CD4-positive, alpha-beta memory T cell (primary cell): ENCODE results near the gene DDX39B. TPM values are rescaled to one million over a fixed set of nuclear protein-coding genes. Genes with fewer than 3 reads are reported as not detected.
"Not testable (repeated sequence)": the region's sequence is repeated elsewhere in the genome, so short reads cannot be mapped to it uniquely, and the experiment has no call there.

Experiments
- CTCF ChIA-PET: fragments of 350-600 bp; sonication (Branson Sonifier 250); formaldehyde crosslinking; loops from one replicate; lab custom pipeline; 2021; ENCODE audit warnings: inconsistent platforms; ENCODE audit not compliant: partially characterized antibody; lab: Charles Lee
- POLR2A ChIA-PET: fragments of 350-600 bp; sonication (Branson Sonifier 250); formaldehyde crosslinking; loops from one replicate; lab custom pipeline; 2021; ENCODE audit not compliant: partially characterized antibody; lab: Charles Lee
- DNase-seq, 5 donors: peaks; one replicate each; pipeline versions ENCODE4 v3.0.0 to v3.0.0-alpha.2; 2020 to 2022; ENCODE audit warnings: mixed read lengths in 1 of 5
- H3K27ac ChIP-seq: one replicate; pipeline ENCODE4 v1.7.0; 2013; ENCODE audit warnings: low read depth, low read length
- H3K27me3 ChIP-seq: 2 replicates; pipeline ENCODE4 v1.7.0; 2013; ENCODE audit warnings: mild to moderate bottlenecking, low read length, moderate library complexity; ENCODE audit not compliant: insufficient read depth
- H3K36me3 ChIP-seq: 2 replicates; pipeline ENCODE4 v1.7.0; 2013; ENCODE audit warnings: mild to moderate bottlenecking, low read length, moderate library complexity; ENCODE audit not compliant: insufficient read depth
- H3K4me1 ChIP-seq: 2 replicates; pipeline ENCODE4 v1.7.0; 2013; ENCODE audit warnings: mild to moderate bottlenecking, low read length, moderate library complexity; ENCODE audit not compliant: insufficient read depth
- H3K4me3 ChIP-seq, 2 donors: one replicate each; pipeline ENCODE4 v1.7.0; 2013; ENCODE audit warnings: low read length in 2 of 2, mild to moderate bottlenecking in 1 of 2
- H3K9me3 ChIP-seq, 2 donors: one replicate each; pipeline ENCODE4 v1.7.0; 2013; ENCODE audit warnings: low read length in 2 of 2, control low read depth in 1 of 2; ENCODE audit not compliant: control insufficient read depth in 1 of 2
- H3K27ac Mint-ChIP-seq, 7 donors: one replicate each; pipeline ENCODE4 v1.8.0; 2020 to 2021; ENCODE audit warnings: mixed read lengths in 7 of 7, mild to moderate bottlenecking in 6 of 7, inconsistent platforms in 3 of 7, moderate library complexity in 3 of 7
- H3K27me3 Mint-ChIP-seq, 2 donors: one replicate each; pipeline ENCODE4 v1.8.0; 2020 to 2021; ENCODE audit warnings: mixed read lengths in 2 of 2
- H3K36me3 Mint-ChIP-seq, 2 donors: one replicate each; pipeline ENCODE4 v1.8.0; 2020 to 2021; ENCODE audit warnings: mixed read lengths in 2 of 2, inconsistent platforms in 1 of 2, mild to moderate bottlenecking in 1 of 2
- H3K4me1 Mint-ChIP-seq, 4 donors: one replicate each; pipeline ENCODE4 v1.8.0; 2020 to 2021; ENCODE audit warnings: mixed read lengths in 4 of 4, mild to moderate bottlenecking in 1 of 4
- H3K4me3 Mint-ChIP-seq, 8 donors: one replicate each; pipeline ENCODE4 v1.8.0; 2020 to 2021; ENCODE audit warnings: mixed read lengths in 8 of 8, mild to moderate bottlenecking in 7 of 8, moderate library complexity in 6 of 8, inconsistent platforms in 3 of 8
- H3K9me3 Mint-ChIP-seq, 8 donors: one replicate each; pipeline ENCODE4 v1.8.0; 2020 to 2021; ENCODE audit warnings: mixed read lengths in 8 of 8, mild to moderate bottlenecking in 5 of 8, inconsistent platforms in 3 of 8, moderate library complexity in 1 of 8
- intact Hi-C: fragments of 100-400 bp; cut with micrococcal nuclease; formaldehyde crosslinking; loops from one replicate; pipeline ENCODE4 v1.15.1; 2023
- polyA plus RNA-seq, 2 donors: library from polyadenylated mRNA; unstranded; fragments of 300-500 nt; fragmentation: Illumina TruSeq; gene quantifications; one replicate each; pipeline ENCODE4 v1.2.3, GENCODE V29; 2021
- total RNA-seq, 2 experiments: library from RNA; stranded (reverse); gene quantifications; one replicate each; pipeline ENCODE4 v1.2.3, GENCODE V29; 2021

DDX39B gene
- total and polyA plus RNA-seq, 4 experiments from 2014 or later, result 65.6 to 737 (median 412) TPM

- Mint-ChIP-seq H3K36me3 (peaks cover 4 to 16% of the 10 kb centered on the region in 2 donors), H3K27me3 (no peaks in the 10 kb centered on the region), H3K27ac (peak overlapping the region; percentile 28 to 94 (median 66)), H3K4me3 (peak overlapping the region in 6 of 8 donors; percentile 9 to 30 (median 17)), H3K9me3 (no peaks in the 10 kb centered on the region), H3K4me1 (peaks cover 37 to 62% (median 51%) of the 10 kb centered on the region in 4 donors)
- Histone ChIP-seq H3K9me3 (no peaks in the 10 kb centered on the region), H3K4me3 (no peak overlapping the region), H3K27ac (no peak overlapping the region), H3K4me1 (peaks cover 55% of the 10 kb centered on the region), H3K36me3 (no peaks in the 10 kb centered on the region), H3K27me3 (no peaks in the 10 kb centered on the region)
- no peak for DNase-seq
- intact Hi-C loops, result no loop called here
- POLR2A ChIA-PET, result interaction anchor here (0.9 to 52.5 kb wide), 2 partner anchors 9 to 26 kb away, joined by 3 to 3597 read pairs; partner anchors contain the start of genes LST1, LTA, LTB and NCR3
- CTCF ChIA-PET, result interaction anchor here (1.1 to 35.1 kb wide), 4 partner anchors 10 to 42 kb away, joined by 3 to 1152 read pairs (median 299); partner anchors contain the start of genes ATP6V1G2, LST1, LTB and NCR3
These were observed 14.5 kb upstream of the DDX39B start for GRCh38 chr6:31556307-31556706.

DNA sequence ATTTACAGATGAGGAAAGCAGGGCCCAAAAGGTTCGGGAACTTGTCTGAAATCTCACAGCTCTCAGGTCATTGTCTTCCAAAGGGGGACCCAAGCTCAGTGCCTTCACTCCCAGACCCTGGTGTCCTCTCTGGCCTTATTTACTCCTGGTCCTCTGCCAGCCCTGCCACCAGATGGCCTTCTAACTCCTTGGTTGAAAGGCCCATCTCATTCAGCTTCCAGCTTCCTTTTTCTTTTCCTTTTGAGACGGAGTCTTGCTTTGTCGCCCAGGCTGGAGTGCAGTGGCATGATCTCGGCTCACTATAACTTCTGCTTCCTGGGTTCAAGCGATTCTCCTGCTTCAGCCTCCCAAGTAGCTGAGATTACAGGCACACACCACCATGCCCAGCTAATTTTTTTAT lies 9.6 kb upstream of the DDX39B start:
- H3K4me1 Mint-ChIP-seq, result peaks cover 21 to 48% (median 33%) of the 10 kb centered on the region in 4 donors
- intact Hi-C loops, result loop anchor here (1.0 kb wide), 2 partner anchors 30 to 47 kb away; no protein-coding TSS in a partner anchor

GRCh38 chr6:31548544-31548873 lies 6.7 kb upstream of the DDX39B start:
- intact Hi-C loops, result loop anchor here (5.0 kb wide), 1 partner anchor 409 kb away; the partner anchor contains the start of genes NELFE and SKIC2
- peaks cover 20 to 37% (median 28%) of the 10 kb centered on the region in 4 donors for H3K4me1 Mint-ChIP-seq
- no peaks in the 10 kb centered on the region for H3K27me3 Mint-ChIP-seq
- CTCF ChIA-PET, result interaction anchor here (0.8 to 35.1 kb wide), 9 partner anchors 9 to 282 kb away, joined by 3 to 1152 read pairs (median 7); partner anchors contain the start of genes LST1, LTB, NCR3 and TNF
- peak overlapping the region; percentile 70 to 99 (median 93) for H3K27ac Mint-ChIP-seq
- peak overlapping the region in 1 of 8 donors; percentile 22 for H3K4me3 Mint-ChIP-seq
- Histone ChIP-seq H3K9me3 (no peaks in the 10 kb centered on the region), H3K36me3 (peaks cover 4% of the 10 kb centered on the region), H3K4me3 (no peak overlapping the region), H3K27me3 (no peaks in the 10 kb centered on the region), H3K4me1 (peaks cover 35% of the 10 kb centered on the region), H3K27ac (peak overlapping the region; percentile 85)
- DNase-seq, result no peak
- no peaks in the 10 kb centered on the region for H3K9me3 Mint-ChIP-seq
- H3K36me3 Mint-ChIP-seq, result peaks cover 0 to 9% of the 10 kb centered on the region in 2 donors
- POLR2A ChIA-PET, result interaction anchor here (0.8 to 52.5 kb wide), 6 partner anchors 9 to 117 kb away, joined by 3 to 3597 read pairs (median 5); partner anchors contain the start of genes GPANK1, LST1, LTA and LTB

More for the DNA sequence above, 9.6 kb upstream of the DDX39B start:
- H3K27me3 Mint-ChIP-seq, H3K27me3 ChIP-seq, H3K4me3 ChIP-seq, H3K9me3 ChIP-seq, H3K36me3 Mint-ChIP-seq, H3K27ac ChIP-seq, H3K9me3 Mint-ChIP-seq, H3K36me3 ChIP-seq: not testable (repeated sequence)
- H3K27ac Mint-ChIP-seq, result peak overlapping the region in 6 of 7 donors; percentile 79 to 92 (median 83)
- DNase-seq, result peak; percentile 68 to 72 (median 69)
- ChIA-PET CTCF (interaction anchor here (0.5 to 35.1 kb wide), 24 partner anchors 9 to 311 kb away, joined by 3 to 1152 read pairs (median 6); partner anchors contain the start of genes APOM, DDX39B, HSPA1B and LST1), POLR2A (interaction anchor here (1.1 to 52.5 kb wide), 6 partner anchors 8 to 101 kb away, joined by 4 to 3597 read pairs (median 15); partner anchors contain the start of genes BAG6, DDX39B, LST1 and LTA)
- peaks cover 38% of the 10 kb centered on the region for H3K4me1 ChIP-seq
- H3K4me3 Mint-ChIP-seq, result peak overlapping the region in 4 of 8 donors; percentile 16 to 46 (median 32)

- Histone ChIP-seq H3K36me3 (peaks cover 4% of the 10 kb centered on the region), H3K9me3 (no peaks in the 10 kb centered on the region), H3K4me1 (peaks cover 38% of the 10 kb centered on the region), H3K27me3 (no peaks in the 10 kb centered on the region), H3K27ac (peak overlapping the region; percentile 85), H3K4me3 (peak overlapping the region; percentile 55 to 79)
- ChIA-PET POLR2A (interaction anchor here (0.7 to 52.5 kb wide), 11 partner anchors 8 to 117 kb away, joined by 3 to 3597 read pairs (median 3); partner anchors contain the start of genes GPANK1, LST1, LTA and LTB), CTCF (interaction anchor here (0.6 to 35.1 kb wide), 10 partner anchors 11 to 288 kb away, joined by 3 to 1152 read pairs (median 4); partner anchors contain the start of genes LST1, LTB, NCR3 and TNF)
- DNase-seq, result no peak
- Mint-ChIP-seq H3K27me3 (no peaks in the 10 kb centered on the region), H3K9me3 (no peaks in the 10 kb centered on the region), H3K27ac (peak overlapping the region; percentile 93 to 99 (median 97)), H3K4me1 (peaks cover 19 to 41% (median 32%) of the 10 kb centered on the region in 4 donors), H3K4me3 (peak overlapping the region; percentile 85 to 93 (median 88)), H3K36me3 (peaks cover 0 to 9% of the 10 kb centered on the region in 2 donors)
- intact Hi-C loops, result loop anchor here (1.0 to 5.0 kb wide), 8 partner anchors 32 to 409 kb away; partner anchors contain the start of genes ABHD16A, BAG6, GPANK1 and NELFE
These were observed 6.1 kb upstream of the DDX39B start for GRCh38 chr6:31547727-31548543.

GRCh38 chr6:31546958-31547726 lies 5.3 kb upstream of the DDX39B start, which contains the start of gene NFKBIL1:
TSS of gene NFKBIL1 (plus strand) at chr6:31547608. CDS start at chr6:31547695, 87 bp downstream.
- Histone ChIP-seq H3K9me3 (no peaks in the 10 kb centered on the region), H3K36me3 (peaks cover 4% of the 10 kb centered on the region), H3K4me1 (peaks cover 45% of the 10 kb centered on the region), H3K27ac (peak within 1 kb of the TSS; percentile 85), H3K4me3 (peak within 1 kb of the TSS; percentile 55 to 79), H3K27me3 (no peaks in the 10 kb centered on the region)
- intact Hi-C loops, result loop anchor here (1.0 to 5.0 kb wide), 10 partner anchors 33 to 410 kb away; partner anchors contain the start of genes ABHD16A, BAG6, GPANK1 and NELFE
- POLR2A ChIA-PET, result interaction anchor here (0.6 to 52.5 kb wide), 12 partner anchors 9 to 118 kb away, joined by 3 to 3597 read pairs (median 3); partner anchors contain the start of genes GPANK1, LST1, LTA and LTB
- Mint-ChIP-seq H3K36me3 (peaks cover 0 to 10% of the 10 kb centered on the region in 2 donors), H3K9me3 (no peaks in the 10 kb centered on the region), H3K27me3 (no peaks in the 10 kb centered on the region), H3K4me1 (peaks cover 24 to 49% (median 36%) of the 10 kb centered on the region in 4 donors), H3K4me3 (peak within 1 kb of the TSS; percentile 85 to 93 (median 88)), H3K27ac (peak within 1 kb of the TSS; percentile 93 to 99 (median 97))
- DNase-seq, result peak; percentile 83 to 91 (median 85)
- CTCF ChIA-PET, result interaction anchor here (0.6 to 35.1 kb wide), 12 partner anchors 9 to 405 kb away, joined by 3 to 1152 read pairs (median 5); partner anchors contain the start of genes LST1, LTB, NCR3 and TNF
